Activated T-cell treated with anti-CD3 and anti-CD28 coated beads for 48 hours (primary cell): ENCODE measurements around the gene SLC16A10.
"Not testable (repeated sequence)": the region's sequence is repeated elsewhere in the genome, so short reads cannot be mapped to it uniquely, and the experiment has no call there.

ENCODE experiments used
- DNase-seq: peaks from one replicate; pipeline ENCODE4 v3.0.0-alpha.2; 2020; ENCODE audit warnings: low read depth

Gene SLC16A10

DNA sequence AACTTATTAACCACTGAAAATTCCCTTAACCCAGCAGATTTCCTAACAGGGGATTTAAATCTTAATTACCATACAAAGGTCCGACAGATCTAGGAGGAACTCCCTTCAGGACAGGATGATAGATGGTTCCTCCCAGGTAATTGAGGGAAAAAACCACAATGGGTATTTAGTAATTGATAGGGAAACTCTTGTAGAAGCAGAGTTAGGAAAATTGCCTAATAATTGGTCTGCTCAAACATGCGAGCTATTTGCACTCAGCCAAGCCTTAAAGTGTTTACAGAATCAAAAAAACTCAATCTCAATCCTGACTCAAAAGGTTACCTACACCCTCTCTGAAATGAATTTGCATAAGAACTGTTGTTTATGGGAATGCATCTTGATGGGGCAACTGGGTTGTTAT lies 45.4 kb downstream of the SLC16A10 start:
- DNase-seq: not testable (repeated sequence)

- not testable (repeated sequence) for DNase-seq
Observed at GRCh38 chr6:111134236-111134869, 47.0 kb downstream of the SLC16A10 start.

DNA sequence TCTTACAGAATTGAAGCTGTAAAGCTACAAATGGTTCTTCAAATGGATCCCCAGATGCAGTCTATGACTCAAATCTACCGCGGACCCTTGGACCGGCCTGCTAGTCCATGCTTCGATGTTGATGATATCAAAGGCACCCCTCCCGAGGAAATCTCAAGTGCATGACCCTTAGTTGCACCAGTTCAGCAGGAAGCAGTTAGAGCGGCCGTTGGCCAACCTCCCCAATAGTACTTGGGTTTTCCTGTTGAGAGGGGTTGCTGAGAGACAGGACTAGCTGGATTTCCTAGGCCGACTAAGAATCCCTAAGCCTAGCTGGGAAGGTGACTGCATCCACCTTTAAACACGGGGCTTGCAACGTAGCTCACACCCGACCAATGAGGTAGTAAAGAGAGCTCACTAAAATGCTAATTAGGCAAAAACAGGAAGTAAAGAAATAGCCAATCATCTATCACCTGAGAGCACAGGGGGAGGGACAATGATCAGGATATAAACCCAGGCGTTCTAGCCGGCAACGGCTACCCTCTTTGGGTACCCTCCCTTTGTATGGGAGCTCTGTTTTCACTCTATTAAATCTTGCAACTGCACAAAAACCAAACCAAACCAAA lies 50.3 kb downstream of the SLC16A10 start:
- DNase-seq: not testable (repeated sequence)

GRCh38 chr6:111147440-111147839 lies 60.1 kb downstream of the SLC16A10 start:
- DNase-seq: no peak

- DNase-seq: no peak
Observed at GRCh38 chr6:111148110-111148509, 60.8 kb downstream of the SLC16A10 start.

DNA sequence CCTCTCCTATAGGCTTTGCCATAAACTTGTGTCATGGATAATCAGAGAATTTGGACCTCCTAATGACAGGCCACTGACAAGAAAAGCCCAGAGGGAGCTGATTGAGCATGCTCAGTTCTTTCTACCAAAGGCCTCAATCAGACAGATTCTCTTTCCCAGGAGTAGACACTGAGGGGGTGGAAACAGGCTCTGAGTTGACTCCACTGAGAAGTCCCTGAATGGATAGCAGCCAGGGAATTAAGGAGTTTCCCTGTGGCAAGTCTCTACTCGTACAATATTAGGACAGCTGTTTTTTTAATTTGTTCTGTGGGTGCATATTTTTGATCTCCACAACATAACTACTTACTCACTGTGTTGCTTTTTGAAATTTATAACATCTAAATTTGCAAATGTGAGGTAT lies 63.3 kb downstream of the SLC16A10 start:
- DNase-seq: no peak

- DNase-seq: peak; percentile 6
Observed at GRCh38 chr6:111154981-111155380, 67.7 kb downstream of the SLC16A10 start.

DNA sequence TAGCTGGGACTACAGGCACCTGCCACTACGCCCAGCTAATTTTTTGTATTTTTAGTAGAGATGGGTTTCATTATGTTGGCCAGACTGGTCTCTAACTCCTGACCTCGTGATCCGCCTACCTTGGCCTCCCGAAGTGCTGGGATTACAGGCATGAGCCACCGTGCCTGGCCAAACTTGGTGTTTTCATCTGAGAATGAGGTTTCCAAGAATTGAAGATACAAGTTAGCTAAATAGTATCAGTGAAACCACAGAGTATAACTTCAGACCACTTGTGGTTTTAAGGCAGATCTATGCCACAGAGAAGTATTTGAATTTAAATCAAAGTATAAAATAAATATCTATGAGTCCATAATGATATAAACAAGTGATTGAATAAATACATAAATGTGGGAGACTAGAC lies 70.1 kb downstream of the SLC16A10 start:
- DNase-seq: no peak

DNA sequence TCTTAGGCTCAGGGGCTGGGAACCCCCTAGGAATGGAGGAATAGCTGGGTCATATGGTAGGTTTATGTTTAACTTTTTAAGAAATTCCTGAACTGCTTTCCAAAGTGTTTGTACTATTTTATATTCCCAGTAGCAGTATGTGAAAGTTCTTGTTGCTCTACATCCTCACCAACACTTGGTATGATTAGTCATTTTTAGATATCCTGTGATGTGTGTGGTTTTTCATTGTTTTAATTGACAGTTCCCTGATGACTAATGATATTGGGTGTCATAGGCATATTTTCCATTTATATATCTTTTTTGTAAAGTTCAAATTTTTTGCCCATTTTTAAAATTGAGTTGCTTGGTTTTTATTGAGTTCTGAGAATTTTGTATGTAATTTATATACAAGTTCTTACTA lies 72.3 kb downstream of the SLC16A10 start:
- DNase-seq: no peak

DNA sequence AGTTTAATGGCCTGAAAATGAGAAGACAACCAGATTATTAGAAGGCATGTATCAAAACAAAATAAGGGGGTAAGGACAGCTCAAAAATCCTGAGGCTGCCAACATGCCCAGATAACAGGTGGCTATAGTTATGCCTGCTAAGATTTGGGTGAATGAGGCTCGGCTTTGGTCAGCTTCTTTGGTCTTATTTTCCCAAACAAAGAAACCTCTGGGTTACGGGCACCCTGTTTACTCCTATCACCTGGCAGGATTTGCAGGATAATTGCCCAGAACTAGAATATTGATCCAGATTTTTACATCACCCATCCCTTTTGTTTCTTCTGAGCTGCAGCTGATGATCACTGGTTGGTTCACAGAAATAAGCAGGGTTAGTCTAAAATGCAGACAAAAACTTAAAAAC lies 74.3 kb downstream of the SLC16A10 start:
- no peak for DNase-seq

- DNase-seq: no peak
Observed at GRCh38 chr6:111162504-111162903, 75.2 kb downstream of the SLC16A10 start.

- no peak for DNase-seq
Observed at GRCh38 chr6:111171577-111172400, 84.5 kb downstream of the SLC16A10 start.

GRCh38 chr6:111172563-111172962 lies 85.3 kb downstream of the SLC16A10 start:
- DNase-seq: no peak

DNA sequence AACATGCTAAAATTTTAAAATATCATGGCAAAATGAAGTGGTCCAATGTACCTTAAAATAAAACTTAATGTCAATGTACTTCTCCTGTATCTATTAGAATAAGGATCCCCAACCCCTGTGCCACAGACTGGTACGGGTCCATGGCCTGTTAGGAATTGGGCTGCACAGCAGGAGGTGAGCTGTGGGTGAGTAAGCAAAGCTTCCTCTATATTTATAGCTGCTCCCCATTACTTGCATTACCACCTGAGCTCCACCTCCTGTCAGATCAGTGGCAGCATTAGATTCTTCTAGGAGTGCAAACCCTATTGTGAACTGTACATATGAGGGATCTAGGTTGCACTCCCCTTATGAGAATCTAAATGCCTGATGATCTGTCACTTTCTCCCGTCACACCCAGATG lies 86.0 kb downstream of the SLC16A10 start:
- no peak for DNase-seq

DNA sequence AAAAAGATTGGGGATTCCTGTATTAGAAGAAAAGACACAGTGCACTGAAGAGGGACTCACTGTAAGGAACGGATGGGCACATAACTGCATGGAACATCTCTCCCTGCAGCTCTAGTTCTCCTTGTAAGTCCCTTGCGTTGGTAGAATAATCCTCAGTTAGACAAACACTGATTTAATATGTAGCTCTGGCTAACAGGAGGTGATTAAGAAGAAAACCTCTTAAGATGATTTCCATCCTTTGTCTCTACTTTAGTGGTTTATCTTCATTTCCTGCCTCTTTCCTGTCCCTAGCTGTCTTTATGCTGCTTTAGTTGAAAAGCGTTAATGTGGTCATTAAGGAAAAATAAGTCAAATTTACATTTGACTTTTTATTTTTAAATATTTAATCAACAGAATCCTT lies 86.6 kb downstream of the SLC16A10 start:
- no peak for DNase-seq

DNA sequence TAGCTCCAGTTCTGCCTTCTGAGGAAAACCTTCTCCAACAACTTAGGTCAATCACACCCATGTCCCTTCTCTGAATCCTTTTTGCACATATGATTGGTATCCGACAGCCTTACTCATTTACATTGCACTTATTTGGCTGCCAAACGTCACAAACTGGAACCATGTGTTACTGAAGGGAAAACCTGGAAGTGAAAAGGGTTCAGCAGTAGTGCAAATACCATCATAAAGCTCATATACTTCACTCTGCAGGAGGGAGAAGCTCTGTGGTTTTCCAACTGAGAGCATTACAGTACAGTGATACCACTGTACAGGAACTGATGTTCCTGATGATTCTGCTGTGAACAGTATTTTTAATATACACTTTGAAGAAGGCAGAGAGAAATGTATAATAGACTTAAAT lies 87.8 kb downstream of the SLC16A10 start:
- DNase-seq: no peak

GRCh38 chr6:111176038-111176759 lies 88.9 kb downstream of the SLC16A10 start:
- no peak for DNase-seq

GRCh38 chr6:111176760-111177099 lies 89.4 kb downstream of the SLC16A10 start:
- DNase-seq: no peak

- DNase-seq: no peak
Observed at GRCh38 chr6:111177131-111177530, 89.8 kb downstream of the SLC16A10 start.

DNA sequence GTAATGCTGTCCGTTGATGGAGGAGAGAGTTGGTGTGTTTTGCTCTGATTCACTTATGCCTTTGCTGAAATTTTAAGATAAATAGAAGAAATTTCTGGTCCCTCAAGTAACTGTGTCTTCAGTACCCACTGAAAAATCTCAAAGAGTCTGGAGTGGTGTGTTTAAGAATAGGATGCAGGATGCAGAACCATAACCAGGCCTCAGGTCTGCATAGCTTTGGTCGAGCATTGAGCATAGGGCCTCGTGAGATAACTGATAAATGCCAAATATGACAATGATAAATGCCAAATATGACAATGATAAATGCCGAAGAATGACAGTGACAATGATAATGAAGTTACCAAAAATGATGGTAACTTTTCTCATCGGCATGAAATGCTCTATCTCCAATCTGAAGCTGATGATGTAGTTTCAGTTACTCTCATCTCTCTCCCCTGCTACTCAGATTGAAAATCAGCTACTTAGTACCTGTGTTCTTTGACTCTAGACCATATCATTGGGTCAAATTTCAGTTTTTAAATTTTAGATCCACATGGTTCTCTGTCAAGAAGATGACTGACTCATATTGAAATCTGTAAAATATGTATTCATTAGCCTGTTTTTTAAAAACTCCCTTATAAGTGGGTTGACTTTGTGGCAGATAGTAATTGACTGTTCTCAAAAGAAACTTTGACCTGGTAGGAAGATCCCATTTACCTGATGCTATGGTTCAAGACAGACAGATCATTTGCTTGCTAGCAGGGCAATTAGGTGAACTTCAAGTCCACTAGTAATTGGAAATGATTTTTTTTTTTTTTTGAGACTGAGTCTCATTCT lies 96.6 kb downstream of the SLC16A10 start:
- no peak for DNase-seq

DNA sequence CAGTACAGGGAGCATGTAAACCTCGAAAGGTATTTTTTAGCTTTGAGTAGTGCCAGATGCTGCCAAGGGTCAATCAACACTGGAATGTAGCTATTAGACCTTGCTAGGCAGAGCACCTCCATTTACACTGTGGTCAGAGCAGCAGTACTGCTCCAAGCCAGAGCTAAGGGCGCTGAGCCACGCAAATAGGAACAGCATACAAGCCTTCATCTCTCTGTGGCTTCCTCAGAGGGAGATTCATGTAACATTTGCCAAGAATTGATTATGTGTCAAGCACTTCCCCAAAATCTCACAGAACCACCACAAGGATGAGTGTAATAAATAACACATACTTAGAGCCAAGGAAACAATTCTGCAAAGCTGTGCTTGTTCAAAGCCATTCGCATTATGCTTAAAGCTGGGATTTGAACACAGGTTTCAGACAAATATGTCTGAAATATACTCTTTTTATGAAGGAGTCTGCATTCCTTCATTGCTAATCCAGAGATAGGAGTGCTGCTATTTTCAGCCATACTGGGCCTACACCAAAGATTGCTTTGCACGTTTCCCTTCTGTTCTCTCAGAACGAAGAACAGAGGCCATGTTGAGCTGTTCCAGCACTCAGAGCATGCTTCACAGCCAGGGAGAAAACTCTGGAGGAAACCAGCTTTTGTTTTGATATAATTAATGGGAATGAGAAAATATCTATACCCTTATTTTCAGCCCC lies 97.7 kb downstream of the SLC16A10 start:
- DNase-seq: no peak
